GM12801 (cell line): Measurements from ENCODE around the gene SEC22C.

Source experiments
- CTCF ChIP-seq: IDR thresholded peaks from one replicate; pipeline ENCODE4 v1.5.1; 2011; ENCODE audit warnings: control low read depth; ENCODE audit not compliant: insufficient read length; ENCODE audit errors: extremely low read depth

The SEC22C gene

DNA sequence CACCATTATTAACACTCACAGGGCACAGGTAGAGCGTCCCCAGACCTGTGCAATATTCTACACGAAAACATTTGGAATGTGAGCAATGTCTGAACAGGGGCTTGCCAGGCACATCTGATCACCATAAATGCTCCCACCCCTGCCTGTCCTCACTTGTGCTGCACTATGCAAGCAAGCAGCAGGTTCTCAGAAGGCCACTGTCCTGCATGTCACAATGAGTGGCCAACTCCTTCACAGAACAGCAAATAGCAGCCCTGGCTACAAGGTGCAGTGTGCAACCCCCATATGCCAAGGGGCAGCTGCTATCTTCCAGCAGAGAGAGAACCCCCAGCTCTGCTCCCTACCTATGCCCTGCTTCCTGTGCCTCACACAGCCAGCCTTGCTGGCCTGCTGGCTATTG lies 32.6 kb downstream of the SEC22C start:
- no peak for TF ChIP-seq CTCF

DNA sequence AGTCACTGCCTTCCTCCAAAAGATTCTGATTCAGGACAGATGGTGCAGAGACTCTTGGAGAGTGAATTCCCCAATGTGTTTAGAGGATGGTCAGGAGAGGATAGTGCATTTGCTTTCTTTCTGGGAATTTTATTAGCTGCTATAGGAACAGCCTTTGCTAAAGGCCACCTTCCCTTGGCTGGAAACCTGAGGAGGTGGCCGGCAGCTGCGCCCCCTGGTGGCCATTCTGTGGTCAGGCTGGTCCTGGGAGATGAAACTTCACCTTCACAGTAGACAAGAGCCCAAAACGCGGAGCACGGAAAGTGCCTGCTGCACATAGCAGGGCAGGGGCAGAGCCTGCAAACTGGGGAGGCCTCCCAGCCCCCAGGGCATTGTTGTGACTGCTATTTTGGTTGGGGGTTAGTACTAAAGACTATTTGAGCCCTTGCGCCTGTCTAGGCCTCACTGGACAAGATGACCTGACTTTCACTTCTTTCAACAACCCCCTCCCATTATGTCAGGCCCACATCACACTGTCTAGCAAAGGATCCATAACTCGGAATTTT lies 34.3 kb downstream of the SEC22C start:
- peak; percentile 26 for TF ChIP-seq CTCF

DNA sequence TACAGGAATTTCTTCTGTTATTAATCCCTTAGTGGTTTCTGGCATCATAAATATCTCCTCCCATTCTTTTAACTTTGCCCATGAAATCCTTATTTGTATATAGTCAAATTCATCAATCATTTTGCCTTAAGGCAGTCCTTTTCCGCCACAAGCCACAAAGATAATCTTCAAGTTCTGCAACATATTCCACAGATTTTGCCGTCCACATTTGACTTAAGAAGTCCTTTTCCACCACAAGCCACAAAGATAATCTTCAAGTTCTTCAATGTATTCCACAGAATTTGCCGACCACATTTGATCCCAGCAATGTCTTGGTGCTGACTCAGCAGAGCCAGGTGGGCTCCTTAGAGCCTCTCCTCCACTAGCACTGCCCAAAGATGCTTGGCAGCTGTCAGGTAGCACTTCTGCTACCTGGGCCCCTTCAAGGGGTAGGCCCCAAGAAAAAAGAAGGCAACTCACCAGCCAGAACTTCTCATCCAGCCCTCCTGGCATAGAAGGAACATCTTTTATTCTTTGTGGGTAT lies 35.0 kb downstream of the SEC22C start:
- TF ChIP-seq CTCF = no peak

DNA sequence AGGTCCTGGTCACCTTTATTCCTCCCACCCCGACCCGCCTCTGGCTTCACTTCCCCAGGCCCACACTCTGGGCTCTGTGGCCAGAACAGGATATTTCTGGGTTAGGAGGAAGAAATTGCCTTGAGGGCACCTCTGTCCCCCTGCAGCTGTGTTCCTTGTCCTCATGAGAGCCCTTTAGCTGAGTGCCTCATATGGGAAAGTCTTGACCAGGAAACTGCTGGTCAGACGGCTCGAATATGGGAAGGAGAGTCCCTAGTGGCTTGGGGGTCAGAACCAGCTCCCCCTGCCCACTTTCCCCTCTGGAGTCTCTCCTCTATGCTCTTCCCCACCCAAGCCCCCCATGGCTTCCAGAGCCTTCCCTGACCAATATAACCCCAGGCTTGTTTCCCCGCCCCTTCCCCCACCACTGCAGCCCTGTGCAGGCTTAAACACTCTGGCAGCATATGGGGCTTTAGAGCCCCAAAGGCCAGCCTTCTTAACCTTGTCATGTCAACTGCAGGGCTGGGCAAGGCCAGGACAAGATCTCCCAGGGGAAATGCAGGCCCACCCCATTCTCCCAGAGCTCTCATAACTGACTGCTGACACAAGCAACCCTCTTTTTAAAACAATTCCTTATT lies 36.4 kb downstream of the SEC22C start:
- no peak for TF ChIP-seq CTCF

DNA sequence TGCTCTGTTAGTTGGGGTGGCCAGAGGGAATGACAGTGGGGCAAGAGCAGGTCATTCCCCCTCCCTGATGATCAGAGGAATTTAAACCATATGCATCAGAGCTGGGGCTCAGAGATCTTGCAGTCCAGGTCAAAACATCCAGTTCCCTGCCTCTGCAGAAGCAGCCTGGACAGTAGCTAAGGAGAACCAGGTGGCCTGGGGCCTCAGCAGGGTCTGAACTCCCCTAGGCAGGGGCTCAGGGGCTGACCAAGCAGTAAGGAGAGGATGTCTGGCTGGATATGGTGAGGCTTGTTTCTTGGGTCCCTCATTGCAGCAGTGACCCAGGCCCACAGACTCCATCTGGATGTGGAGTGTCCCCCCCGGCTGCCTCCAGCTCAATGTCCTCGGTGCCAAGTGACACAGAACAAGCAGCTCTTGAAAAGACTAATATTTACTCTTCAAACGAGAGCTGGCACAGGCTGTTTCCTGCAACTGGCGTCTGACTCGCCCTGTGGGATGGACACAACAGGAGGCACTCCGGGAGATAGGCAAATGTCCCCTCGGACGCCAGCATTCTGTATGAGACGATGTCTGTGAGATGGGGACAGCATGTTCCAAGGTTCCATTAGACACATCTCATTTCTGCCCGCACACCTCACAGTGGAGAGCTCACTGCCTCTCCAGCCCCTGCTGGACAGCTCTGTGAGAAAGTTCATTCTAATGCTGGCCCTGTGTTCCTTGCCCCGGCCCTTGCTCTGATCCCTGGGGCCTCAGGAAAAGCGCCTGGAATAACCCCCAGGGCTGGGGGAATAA lies 37.1 kb downstream of the SEC22C start:
- no peak for TF ChIP-seq CTCF

GRCh38 chr3:42541079-42541478 lies 40.7 kb downstream of the SEC22C start:
- no peak for TF ChIP-seq CTCF

DNA sequence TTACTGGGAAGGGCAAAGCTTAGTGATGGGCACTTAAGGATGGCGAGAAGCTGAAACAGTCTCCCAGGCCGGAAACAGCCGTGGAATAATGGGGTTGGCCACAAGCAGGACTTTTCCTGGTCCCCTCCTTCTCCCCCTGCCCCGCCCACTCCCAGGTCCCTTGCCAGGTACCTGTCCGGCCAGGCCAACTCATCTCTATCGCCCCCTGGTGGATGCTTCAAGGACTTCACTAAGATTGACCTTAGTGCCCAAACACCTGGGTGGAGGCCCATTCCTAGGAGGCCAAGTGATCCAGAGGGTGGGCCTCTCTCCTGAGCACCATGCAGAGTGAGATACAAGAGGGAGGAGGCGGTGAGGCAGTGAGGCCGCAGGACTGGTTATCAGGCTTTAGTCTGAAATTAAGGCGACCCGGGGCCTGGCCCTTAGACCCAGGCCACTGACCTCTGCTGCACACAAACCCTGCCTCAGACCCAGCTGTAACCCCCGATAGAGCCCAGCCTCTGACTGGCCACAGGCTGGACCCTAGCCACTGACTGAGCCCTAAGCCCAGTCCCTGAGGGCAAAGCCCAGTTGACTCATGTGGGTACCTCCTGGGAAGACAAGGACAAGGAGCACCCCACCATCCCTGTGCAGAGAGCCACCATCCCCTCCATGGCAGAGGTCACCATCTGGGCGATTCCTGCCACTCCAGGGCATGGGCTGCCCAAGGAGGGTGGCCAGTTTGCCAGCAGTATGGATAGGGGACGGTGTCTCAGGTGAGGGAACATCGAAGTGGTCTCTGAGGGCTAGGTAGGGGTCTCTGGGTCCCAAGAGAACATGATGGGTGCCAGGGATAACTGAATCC lies 41.7 kb downstream of the SEC22C start:
- TF ChIP-seq CTCF = no peak
